Keratinocyte (primary cell): ENCODE measurements around the gene UBASH3B. TPM values are rescaled to one million over a fixed set of nuclear protein-coding genes. Genes with fewer than 3 reads are reported as not detected.

Experiments used
- DNase-seq: peaks from one replicate; pipeline ENCODE4 v3.0.0-alpha.2; 2011; ENCODE audit warnings: low read depth, missing footprints, low spot score
- FAIRE-seq: peaks from 2 replicates; lab custom pipeline; 2011; peaks lifted over from hg19 to GRCh38; lab: Jason Lieb, UNC
- H2AFZ ChIP-seq: 2 replicates; pipeline ENCODE4 v1.6.0; 2012; ENCODE audit warnings: low read length, control low read depth, inconsistent platforms; ENCODE audit not compliant: control insufficient read depth
- H3K27ac ChIP-seq: 2 replicates; pipeline ENCODE4 v1.5.1; 2011; ENCODE audit warnings: low read length; ENCODE audit not compliant: control insufficient read depth, insufficient read depth
- H3K27me3 ChIP-seq: 3 replicates; pipeline ENCODE4 v1.6.0; 2011; ENCODE audit warnings: low read length; ENCODE audit not compliant: control insufficient read depth, insufficient read depth; ENCODE audit errors: extremely low read depth
- H3K36me3 ChIP-seq, 2 experiments: 2 replicates in 1 of 2; 3 replicates in 1 of 2; pipeline ENCODE4 v1.5.1; 2011; ENCODE audit warnings: low read length in 2 of 2, mild to moderate bottlenecking in 1 of 2; ENCODE audit not compliant: control insufficient read depth in 2 of 2, insufficient read depth in 2 of 2; ENCODE audit errors: extremely low read depth in 1 of 2
- H3K4me1 ChIP-seq: 3 replicates; pipeline ENCODE4 v1.5.1; 2011; ENCODE audit warnings: low read length; ENCODE audit not compliant: control insufficient read depth, insufficient read depth; ENCODE audit errors: extremely low read depth
- H3K4me2 ChIP-seq: 3 replicates; pipeline ENCODE4 v1.6.0; 2011; ENCODE audit warnings: low read depth, low read length; ENCODE audit not compliant: control insufficient read depth, insufficient read depth; ENCODE audit errors: extremely low read depth
- H3K4me3 ChIP-seq, 3 experiments: fragments of 200-600 bp in 1 of 3; sonication (generic) in 1 of 3; 2 replicates in 2 of 3; 3 replicates in 1 of 3; pipeline ENCODE4 v1.5.1; 2011 to 2016; ENCODE audit warnings: low read length in 3 of 3, mild to moderate bottlenecking in 3 of 3, control low read depth in 2 of 3, inconsistent platforms in 1 of 3, low read depth in 1 of 3, mixed read lengths in 1 of 3, mixed run types in 1 of 3, moderate library complexity in 1 of 3; ENCODE audit not compliant: control insufficient read depth in 2 of 3, insufficient read depth in 2 of 3; ENCODE audit errors: extremely low read depth in 1 of 3
- H3K79me2 ChIP-seq: 2 replicates; pipeline ENCODE4 v1.6.0; 2012; ENCODE audit warnings: low read length; ENCODE audit not compliant: control insufficient read depth, insufficient read depth
- H3K9ac ChIP-seq: 3 replicates; pipeline ENCODE4 v1.6.0; 2011; ENCODE audit warnings: low read length; ENCODE audit not compliant: control insufficient read depth, insufficient read depth; ENCODE audit errors: extremely low read depth
- H3K9me1 ChIP-seq: 3 replicates; pipeline ENCODE4 v1.6.0; 2011; ENCODE audit warnings: low read length; ENCODE audit not compliant: control insufficient read depth, insufficient read depth; ENCODE audit errors: extremely low read depth
- H3K9me3 ChIP-seq: 2 replicates; pipeline ENCODE4 v1.5.1; 2012; ENCODE audit warnings: low read depth, low read length; ENCODE audit not compliant: control insufficient read depth
- H4K20me1 ChIP-seq: 3 replicates; pipeline ENCODE4 v1.6.0; 2011; ENCODE audit warnings: low read length; ENCODE audit not compliant: control insufficient read depth, insufficient read depth; ENCODE audit errors: extremely low read depth
- CTCF ChIP-seq, 3 experiments: IDR thresholded peaks in 1 of 3; conservative IDR thresholded peaks in 1 of 3; optimal IDR thresholded peaks in 1 of 3; 2 replicates in 2 of 3; 3 replicates in 1 of 3; pipeline versions ENCODE3 to v1.5.1; 2011; ENCODE audit warnings: low read length in 3 of 3, mild to moderate bottlenecking in 3 of 3, moderate library complexity in 2 of 3, control low read depth in 1 of 3, inconsistent platforms in 1 of 3; ENCODE audit not compliant: insufficient read depth in 2 of 3; ENCODE audit errors: extremely low read depth in 1 of 3
- EZH2 ChIP-seq: IDR thresholded peaks from one replicate; pipeline ENCODE4 v1.6.1; 2012; ENCODE audit warnings: inconsistent platforms, mild to moderate bottlenecking, low read length, moderate library complexity
- dilution Hi-C: fragments of 300-500 bp; cut with MboI; formaldehyde crosslinking; loops from one replicate; pipeline ENCODE4 v1.7.0; 2020; ENCODE audit warnings: low sequenced_read_pairs; ENCODE audit not compliant: extremely low pct_ligation_motif_present
- polyA plus RNA-seq, 5 experiments: library from polyadenylated mRNA; depleted of rRNA in 3 of 5; stranded (reverse) in 3 of 5; stranded (forward) in 1 of 5; unstranded in 1 of 5; fragments of >200 nt; gene quantifications; 1 replicate in 1 of 5; 2 replicates in 3 of 5; 3 replicates in 1 of 5; pipeline versions ENCODE4 v1.2.1 to v1.2.3, GENCODE V29; 2011 to 2012; ENCODE audit warnings: missing spikeins in 2 of 5, low read depth in 1 of 5, low replicate concordance in 1 of 5

Gene UBASH3B
- polyA plus RNA-seq, 1 donor (not counting 4 experiments of a cell fraction or from before 2014, with no cell fraction given): 25.0 TPM

DNA sequence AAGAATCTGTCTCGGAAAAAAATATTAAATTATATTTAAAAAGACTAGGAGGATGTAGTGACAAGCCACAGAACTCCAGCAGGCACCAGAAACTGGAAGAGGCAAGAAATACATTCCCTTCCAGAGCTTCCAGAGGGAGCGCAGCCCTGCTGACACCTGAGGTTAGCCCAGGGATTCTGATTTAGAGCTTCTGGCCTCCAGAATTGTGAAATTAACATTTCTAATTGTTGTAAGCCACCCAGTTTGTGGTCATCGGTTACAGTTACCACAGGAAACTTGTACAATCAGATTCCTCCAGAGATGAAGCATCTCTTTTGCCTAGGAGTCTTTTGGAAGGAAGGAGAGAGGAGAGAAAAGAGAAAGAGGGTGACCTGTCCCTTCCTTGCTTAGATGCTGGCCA lies 6.4 kb upstream of the UBASH3B start:
- H3K27ac ChIP-seq: no peak overlapping the region
- no peak overlapping the region for H2AFZ ChIP-seq
- DNase-seq: no peak
- dilution Hi-C loops: no loop called here
- no peak overlapping the region for H3K9ac ChIP-seq
- no peaks in the 10 kb centered on the region for H3K9me1 ChIP-seq
- H4K20me1 ChIP-seq: no peaks in the 10 kb centered on the region
- no peaks in the 10 kb centered on the region for H3K36me3 ChIP-seq
- FAIRE-seq: no peak
- no peaks in the 10 kb centered on the region for H3K27me3 ChIP-seq
- H3K4me2 ChIP-seq: no peak overlapping the region
- TF ChIP-seq EZH2 (no peak), CTCF (optimal IDR thresholded peaks at IDR 0.05 in 1 of 3, IDR thresholded peaks at IDR 0.05 in 1 of 3, conservative IDR thresholded peaks at IDR 0.05 in 1 of 3; ENCODE audit: extremely low read depth in 1 of 3, insufficient read depth in 2 of 3, low read length in 3 of 3) (no peak)
- peaks cover 15% of the 10 kb centered on the region for H3K4me1 ChIP-seq
- H3K9me3 ChIP-seq: no peaks in the 10 kb centered on the region
- no peaks in the 10 kb centered on the region for H3K79me2 ChIP-seq
- H3K4me3 ChIP-seq: no peak overlapping the region

DNA sequence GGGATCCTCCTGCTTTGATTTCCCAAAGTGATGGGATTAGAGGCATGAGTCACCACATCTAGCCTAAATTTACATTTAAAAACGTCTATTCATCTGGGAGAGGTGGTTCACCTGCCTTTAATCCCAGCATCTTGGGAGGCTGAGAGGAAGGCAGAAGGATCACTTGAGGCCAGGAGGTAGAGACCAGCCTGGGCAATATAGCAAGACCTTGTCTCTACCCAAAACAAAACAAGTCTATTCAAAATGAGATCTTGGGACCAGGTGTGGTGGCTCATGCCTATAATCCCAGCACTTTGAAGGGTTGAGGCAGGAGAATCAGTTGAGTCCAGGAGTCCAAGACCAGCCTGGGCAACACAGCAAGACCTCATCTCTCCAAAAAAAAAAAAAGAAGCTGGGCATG lies 4.9 kb upstream of the UBASH3B start:
- no peaks in the 10 kb centered on the region for H3K79me2 ChIP-seq
- no peak overlapping the region for H3K9ac ChIP-seq
- DNase-seq (no peak), FAIRE-seq (no peak)
- TF ChIP-seq CTCF (optimal IDR thresholded peaks at IDR 0.05 in 1 of 3, IDR thresholded peaks at IDR 0.05 in 1 of 3, conservative IDR thresholded peaks at IDR 0.05 in 1 of 3; ENCODE audit: extremely low read depth in 1 of 3, insufficient read depth in 2 of 3, low read length in 3 of 3) (no peak), EZH2 (no peak)
- no peaks in the 10 kb centered on the region for H3K27me3 ChIP-seq
- no peak overlapping the region for H2AFZ ChIP-seq
- no peak overlapping the region for H3K27ac ChIP-seq
- no peaks in the 10 kb centered on the region for H4K20me1 ChIP-seq
- dilution Hi-C loops: no loop called here
- no peaks in the 10 kb centered on the region for H3K9me1 ChIP-seq
- H3K9me3 ChIP-seq: no peaks in the 10 kb centered on the region
- H3K4me1 ChIP-seq: peaks cover 28% of the 10 kb centered on the region
- no peaks in the 10 kb centered on the region for H3K36me3 ChIP-seq
- no peak overlapping the region for H3K4me3 ChIP-seq
- H3K4me2 ChIP-seq: no peak overlapping the region
